ENCODE data around the gene ACER3. TPM values are rescaled to one million over a fixed set of nuclear protein-coding genes. Genes with fewer than 3 reads are reported as not detected.

The ACER3 gene
- total RNA-seq, 2 donors from 2014 or later, result 18.5 to 23.2 TPM

DNA sequence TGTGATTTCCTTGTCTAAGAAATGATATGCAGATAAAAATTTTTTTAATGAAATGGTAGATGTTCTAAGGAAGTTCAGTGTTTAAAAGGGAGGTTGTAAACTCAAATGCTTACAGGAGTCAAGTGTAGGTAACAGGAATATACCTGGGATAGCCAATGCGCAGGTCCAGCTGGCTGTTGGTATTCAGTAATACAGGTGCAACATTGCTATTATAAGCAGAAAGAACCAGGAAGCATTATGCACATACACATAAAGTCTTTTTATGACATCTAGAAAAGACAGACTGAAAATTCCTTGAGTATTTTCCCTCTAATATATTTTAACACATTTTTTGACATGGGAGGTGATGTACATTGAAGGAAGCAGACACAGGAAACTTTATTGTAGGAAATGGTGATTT lies 129.9 kb downstream of the ACER3 start:
- no peaks in the 10 kb centered on the region for H3K9me3 ChIP-seq (ENCODE audit: control insufficient read depth, low read length)
- peaks cover 3% of the 10 kb centered on the region for H3K36me3 ChIP-seq (ENCODE audit: control insufficient read depth, insufficient read depth, low read length)
- WGBS, 2 experiments (ENCODE audit: insufficient coverage in 1 of 2, insufficient read length in 1 of 2), result 100% methylated on average over 1 of the region's 1 CpG
- no peak overlapping the region for H3K27ac Mint-ChIP-seq
- no peaks in the 10 kb centered on the region for H3K4me1 Mint-ChIP-seq
- no peak for DNase-seq
- no peaks in the 10 kb centered on the region for H3K27me3 Mint-ChIP-seq (ENCODE audit: insufficient read depth)
- H3K4me3 Mint-ChIP-seq, result no peak overlapping the region
- no peaks in the 10 kb centered on the region for H3K4me1 ChIP-seq (ENCODE audit: control insufficient read depth, insufficient read depth, low read length)
- H3K4me3 ChIP-seq (ENCODE audit: low read length), result no peak overlapping the region
- no peak overlapping the region for H3K27ac ChIP-seq (ENCODE audit: low read depth, low read length)
- peaks cover 2% of the 10 kb centered on the region for H3K36me3 Mint-ChIP-seq (ENCODE audit: low read depth)
- no peak overlapping the region for H3K9ac ChIP-seq (ENCODE audit: extremely low read depth, low read length, poor library complexity, severe bottlenecking)
- H3K9me3 Mint-ChIP-seq, result no peaks in the 10 kb centered on the region
- no peaks in the 10 kb centered on the region for H3K27me3 ChIP-seq (ENCODE audit: control insufficient read depth, insufficient read depth, low read length, poor library complexity, severe bottlenecking)
- TF ChIP-seq, protein P1, sequence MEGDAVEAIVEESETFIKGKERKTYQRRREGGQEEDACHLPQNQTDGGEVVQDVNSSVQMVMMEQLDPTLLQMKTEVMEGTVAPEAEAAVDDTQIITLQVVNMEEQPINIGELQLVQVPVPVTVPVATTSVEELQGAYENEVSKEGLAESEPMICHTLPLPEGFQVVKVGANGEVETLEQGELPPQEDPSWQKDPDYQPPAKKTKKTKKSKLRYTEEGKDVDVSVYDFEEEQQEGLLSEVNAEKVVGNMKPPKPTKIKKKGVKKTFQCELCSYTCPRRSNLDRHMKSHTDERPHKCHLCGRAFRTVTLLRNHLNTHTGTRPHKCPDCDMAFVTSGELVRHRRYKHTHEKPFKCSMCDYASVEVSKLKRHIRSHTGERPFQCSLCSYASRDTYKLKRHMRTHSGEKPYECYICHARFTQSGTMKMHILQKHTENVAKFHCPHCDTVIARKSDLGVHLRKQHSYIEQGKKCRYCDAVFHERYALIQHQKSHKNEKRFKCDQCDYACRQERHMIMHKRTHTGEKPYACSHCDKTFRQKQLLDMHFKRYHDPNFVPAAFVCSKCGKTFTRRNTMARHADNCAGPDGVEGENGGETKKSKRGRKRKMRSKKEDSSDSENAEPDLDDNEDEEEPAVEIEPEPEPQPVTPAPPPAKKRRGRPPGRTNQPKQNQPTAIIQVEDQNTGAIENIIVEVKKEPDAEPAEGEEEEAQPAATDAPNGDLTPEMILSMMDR (conservative IDR thresholded peaks at IDR 0.05), result no peak

GRCh38 chr11:76995081-76995576 lies 134.4 kb downstream of the ACER3 start:
- no peak for DNase-seq
- Mint-ChIP-seq H3K4me3 (no peak overlapping the region), H3K4me1 (no peaks in the 10 kb centered on the region), H3K27me3 (ENCODE audit: insufficient read depth) (no peaks in the 10 kb centered on the region), H3K9me3 (no peaks in the 10 kb centered on the region), H3K36me3 (ENCODE audit: low read depth) (peaks cover 9% of the 10 kb centered on the region), H3K27ac (no peak overlapping the region)
- no peak overlapping the region for H3K9ac ChIP-seq (ENCODE audit: extremely low read depth, low read length, poor library complexity, severe bottlenecking)
- no peaks in the 10 kb centered on the region for H3K4me1 ChIP-seq (ENCODE audit: control insufficient read depth, insufficient read depth, low read length)
- TF ChIP-seq, protein P1 (conservative IDR thresholded peaks at IDR 0.05), result no peak
- no peaks in the 10 kb centered on the region for H3K27me3 ChIP-seq (ENCODE audit: control insufficient read depth, insufficient read depth, low read length, poor library complexity, severe bottlenecking)
- no peak overlapping the region for H3K27ac ChIP-seq (ENCODE audit: low read depth, low read length)
- peaks cover 3% of the 10 kb centered on the region for H3K36me3 ChIP-seq (ENCODE audit: control insufficient read depth, insufficient read depth, low read length)
- no peaks in the 10 kb centered on the region for H3K9me3 ChIP-seq (ENCODE audit: control insufficient read depth, low read length)
- no peak overlapping the region for H3K4me3 ChIP-seq (ENCODE audit: low read length)

- WGBS, 2 experiments (ENCODE audit: insufficient coverage in 1 of 2, insufficient read length in 1 of 2), result 87 to 100% methylated on average over 1 of the region's 1 CpG
- peaks cover 6% of the 10 kb centered on the region for H3K4me1 Mint-ChIP-seq
- H3K27me3 Mint-ChIP-seq (ENCODE audit: insufficient read depth), result no peaks in the 10 kb centered on the region
- Histone ChIP-seq H3K9me3 (ENCODE audit: control insufficient read depth, low read length) (no peaks in the 10 kb centered on the region), H3K4me1 (ENCODE audit: control insufficient read depth, insufficient read depth, low read length) (no peaks in the 10 kb centered on the region), H3K4me3 (ENCODE audit: low read length) (no peak overlapping the region), H3K9ac (ENCODE audit: extremely low read depth, low read length, poor library complexity, severe bottlenecking) (no peak overlapping the region), H3K36me3 (ENCODE audit: control insufficient read depth, insufficient read depth, low read length) (no peaks in the 10 kb centered on the region), H3K27ac (ENCODE audit: low read depth, low read length) (no peak overlapping the region), H3K27me3 (ENCODE audit: control insufficient read depth, insufficient read depth, low read length, poor library complexity, severe bottlenecking) (no peaks in the 10 kb centered on the region)
- no peaks in the 10 kb centered on the region for H3K9me3 Mint-ChIP-seq
- H3K4me3 Mint-ChIP-seq, result no peak overlapping the region
- TF ChIP-seq, protein P1 (conservative IDR thresholded peaks at IDR 0.05), result no peak
- no peak overlapping the region for H3K27ac Mint-ChIP-seq
- H3K36me3 Mint-ChIP-seq (ENCODE audit: low read depth), result peaks cover 9% of the 10 kb centered on the region
- DNase-seq, result no peak
Measured at GRCh38 chr11:76997512-76997911, 136.8 kb downstream of the ACER3 start.

Data from endodermal cell (in vitro differentiated cells).